NB4 (cell line): Measurements from ENCODE around the gene FAM217A.

Experiments
- CTCF ChIP-seq: IDR thresholded peaks from one replicate; pipeline ENCODE4 v1.5.1; 2012; ENCODE audit warnings: low read depth, low read length
- POLR2A ChIP-seq: IDR thresholded peaks from 2 replicates; pipeline ENCODE4 v1.6.1; 2011; ENCODE audit warnings: mild to moderate bottlenecking; ENCODE audit not compliant: insufficient read length; ENCODE audit errors: extremely low read depth

- TF ChIP-seq POLR2A (no peak), CTCF (no peak)
These were observed 60.1 kb downstream of the FAM217A start for GRCh38 chr6:4018924-4019236.
